HEK293 (cell line): ENCODE results near the gene FCHO1.

Source experiments
- CTCF ChIA-PET: fragments of 350-600 bp; formaldehyde crosslinking; extraction: SDS; loops from one replicate; lab custom pipeline; 2021; ENCODE audit warnings: antibody characterized with exemption; lab: Yijun Ruan, JAX
- POLR2A ChIA-PET: fragments of 300-600 bp; formaldehyde crosslinking; extraction: SDS; loops from one replicate; lab custom pipeline; 2020; ENCODE audit warnings: antibody characterized with exemption, inconsistent platforms; lab: Yijun Ruan, JAX
- H3K27ac ChIP-seq: fragments of 200-500 bp; sonication (Bioruptor generic); 2 replicates; pipeline ENCODE4 v1.5.1; 2014; ENCODE audit warnings: low read depth, low read length, control low read depth, inconsistent platforms; ENCODE audit errors: extremely low read depth
- H3K36me3 ChIP-seq, 2 experiments: fragments of 200-500 bp in 1 of 2; sonication (Bioruptor generic) in 1 of 2; 1 replicate in 1 of 2; 2 replicates in 1 of 2; pipeline ENCODE4 v1.5.1; 2014 to 2017; ENCODE audit warnings: inconsistent platforms in 2 of 2, low read length in 2 of 2; ENCODE audit not compliant: control insufficient read depth in 2 of 2, insufficient read depth in 1 of 2
- H3K4me1 ChIP-seq: fragments of 200-500 bp; sonication (Bioruptor generic); 2 replicates; pipeline ENCODE4 v1.5.1; 2014; ENCODE audit warnings: mild to moderate bottlenecking, low read length, inconsistent platforms; ENCODE audit not compliant: control insufficient read depth, insufficient read depth
- H3K4me3 ChIP-seq: 2 replicates; pipeline ENCODE4 v1.5.1; 2011; ENCODE audit warnings: low read depth, mild to moderate bottlenecking, control low read depth, low read length, moderate library complexity
- H3K9me3 ChIP-seq: fragments of 200-500 bp; sonication (Bioruptor generic); 2 replicates; pipeline ENCODE4 v1.5.1; 2014; ENCODE audit warnings: low read depth, low read length, inconsistent platforms; ENCODE audit not compliant: control insufficient read depth, insufficient read depth
- EGR2 ChIP-seq: fragments of 450-650 bp; formaldehyde crosslinking; IDR thresholded peaks from 2 replicates; pipeline ENCODE4 v1.5.1; 2016; ENCODE audit warnings: low read depth, missing biosample characterization, missing genetic modification characterization
- KLF1 ChIP-seq: fragments of 450-650 bp; formaldehyde crosslinking; IDR thresholded peaks from 2 replicates; pipeline ENCODE4 v1.5.1; 2016; ENCODE audit warnings: missing biosample characterization, missing genetic modification characterization
- KLF16 ChIP-seq: fragments of 450-650 bp; formaldehyde crosslinking; IDR thresholded peaks from 2 replicates; pipeline ENCODE4 v1.5.1; 2017; ENCODE audit warnings: missing biosample characterization, missing genetic modification characterization
- KLF17 ChIP-seq: fragments of 450-650 bp; formaldehyde crosslinking; IDR thresholded peaks from 2 replicates; pipeline ENCODE4 v1.5.1; 2016; ENCODE audit warnings: missing biosample characterization, missing genetic modification characterization
- MEIS1 ChIP-seq: sonication (generic); formaldehyde crosslinking; IDR thresholded peaks from 2 replicates; pipeline ENCODE4 v1.8.1; 2022; ENCODE audit warnings: missing genetic modification reagents, mild to moderate bottlenecking, borderline replicate concordance
- MZF1 ChIP-seq: fragments of 450-650 bp; formaldehyde crosslinking; IDR thresholded peaks from 2 replicates; pipeline ENCODE4 v1.5.1; 2017; ENCODE audit warnings: missing biosample characterization, missing genetic modification characterization, borderline replicate concordance
- PBX3 ChIP-seq: sonication (generic); formaldehyde crosslinking; IDR thresholded peaks from 2 replicates; pipeline ENCODE4 v1.8.1; 2022; ENCODE audit warnings: mild to moderate bottlenecking, moderate library complexity, missing genetic modification reagents
- SALL2 ChIP-seq: fragments of 450-650 bp; formaldehyde crosslinking; IDR thresholded peaks from 2 replicates; pipeline ENCODE4 v1.5.0; 2017; ENCODE audit warnings: missing biosample characterization, mild to moderate bottlenecking, missing genetic modification characterization, borderline replicate concordance
- ZBTB21 ChIP-seq: fragments of 450-650 bp; formaldehyde crosslinking; IDR thresholded peaks from 2 replicates; pipeline ENCODE4 v1.5.1; 2017; ENCODE audit warnings: missing biosample characterization, missing genetic modification characterization
- ZNF121 ChIP-seq: fragments of 450-650 bp; formaldehyde crosslinking; IDR thresholded peaks from 2 replicates; pipeline ENCODE4 v1.5.1; 2016; ENCODE audit warnings: missing biosample characterization, missing genetic modification characterization
- ZNF239 ChIP-seq: fragments of 450-650 bp; formaldehyde crosslinking; IDR thresholded peaks from 2 replicates; pipeline ENCODE4 v1.5.1; 2016; ENCODE audit warnings: missing biosample characterization, missing genetic modification characterization
- ZNF324 ChIP-seq: fragments of 450-650 bp; formaldehyde crosslinking; IDR thresholded peaks from 2 replicates; pipeline ENCODE4 v1.5.1; 2016; ENCODE audit warnings: missing biosample characterization, missing genetic modification characterization
- ZNF391 ChIP-seq: fragments of 450-650 bp; formaldehyde crosslinking; IDR thresholded peaks from 2 replicates; pipeline ENCODE4 v1.5.1; 2016; ENCODE audit warnings: low read depth, missing biosample characterization, missing genetic modification characterization, borderline replicate concordance
- ZNF549 ChIP-seq: fragments of 450-650 bp; IDR thresholded peaks from 2 replicates; pipeline ENCODE4 v1.5.1; 2018; ENCODE audit warnings: missing biosample characterization, missing genetic modification characterization, mild to moderate bottlenecking, inconsistent platforms, moderate library complexity
- ZNF626 ChIP-seq: fragments of 450-650 bp; sonication (Bioruptor Pico); formaldehyde crosslinking; IDR thresholded peaks from 2 replicates; pipeline ENCODE4 v1.5.1; 2018; ENCODE audit warnings: missing biosample characterization, missing genetic modification characterization, inconsistent platforms
- ZNF701 ChIP-seq: fragments of 450-650 bp; formaldehyde crosslinking; IDR thresholded peaks from 2 replicates; pipeline ENCODE4 v1.5.1; 2016; ENCODE audit warnings: missing biosample characterization, missing genetic modification characterization
- ZNF704 ChIP-seq: fragments of 450-650 bp; formaldehyde crosslinking; IDR thresholded peaks from 2 replicates; pipeline ENCODE4 v1.5.1; 2016; ENCODE audit warnings: missing biosample characterization, missing genetic modification characterization
- ZNF837 ChIP-seq: fragments of 450-650 bp; formaldehyde crosslinking; IDR thresholded peaks from 2 replicates; pipeline ENCODE4 v1.5.1; 2016; ENCODE audit warnings: missing biosample characterization, missing genetic modification characterization
- ZSCAN16 ChIP-seq: fragments of 450-650 bp; formaldehyde crosslinking; IDR thresholded peaks from 2 replicates; pipeline ENCODE4 v1.5.1; 2016; ENCODE audit warnings: missing biosample characterization, missing genetic modification characterization
- TF ChIP-seq, protein P1 (sequence below): fragments of 450-650 bp; formaldehyde crosslinking; IDR thresholded peaks from 2 replicates; pipeline ENCODE4 v1.5.1; 2016; ENCODE audit warnings: missing biosample characterization, missing genetic modification characterization, borderline replicate concordance
- TF ChIP-seq, protein P2 (sequence below): fragments of 450-650 bp; formaldehyde crosslinking; IDR thresholded peaks from 2 replicates; pipeline ENCODE4 v1.5.1; 2017; ENCODE audit warnings: missing biosample characterization, mild to moderate bottlenecking, missing genetic modification characterization, moderate library complexity

FCHO1 gene

GRCh38 chr19:17795495-17795856, 44.2 kb downstream of the FCHO1 start:
- TF ChIP-seq MZF1 (tag by site-specific recombination) (no peak), ZNF324 (tag by site-specific recombination) (no peak), ZNF704 (tag by site-specific recombination) (no peak), ZNF391 (tag by site-specific recombination) (no peak), ZNF549 (tag by site-specific recombination) (no peak), MEIS1 (CRISPR knock-in tag) (no peak), ZBTB21 (no peak), PBX3 (CRISPR knock-in tag) (no peak), ZNF837 (no peak), ZNF626 (no peak), ZNF239 (no peak), KLF1 (tag by site-specific recombination) (no peak), EGR2 (no peak), SALL2 (no peak), KLF16 (tag by site-specific recombination) (no peak), ZSCAN16 (tag by site-specific recombination) (no peak)
- TF ChIP-seq, protein P1, sequence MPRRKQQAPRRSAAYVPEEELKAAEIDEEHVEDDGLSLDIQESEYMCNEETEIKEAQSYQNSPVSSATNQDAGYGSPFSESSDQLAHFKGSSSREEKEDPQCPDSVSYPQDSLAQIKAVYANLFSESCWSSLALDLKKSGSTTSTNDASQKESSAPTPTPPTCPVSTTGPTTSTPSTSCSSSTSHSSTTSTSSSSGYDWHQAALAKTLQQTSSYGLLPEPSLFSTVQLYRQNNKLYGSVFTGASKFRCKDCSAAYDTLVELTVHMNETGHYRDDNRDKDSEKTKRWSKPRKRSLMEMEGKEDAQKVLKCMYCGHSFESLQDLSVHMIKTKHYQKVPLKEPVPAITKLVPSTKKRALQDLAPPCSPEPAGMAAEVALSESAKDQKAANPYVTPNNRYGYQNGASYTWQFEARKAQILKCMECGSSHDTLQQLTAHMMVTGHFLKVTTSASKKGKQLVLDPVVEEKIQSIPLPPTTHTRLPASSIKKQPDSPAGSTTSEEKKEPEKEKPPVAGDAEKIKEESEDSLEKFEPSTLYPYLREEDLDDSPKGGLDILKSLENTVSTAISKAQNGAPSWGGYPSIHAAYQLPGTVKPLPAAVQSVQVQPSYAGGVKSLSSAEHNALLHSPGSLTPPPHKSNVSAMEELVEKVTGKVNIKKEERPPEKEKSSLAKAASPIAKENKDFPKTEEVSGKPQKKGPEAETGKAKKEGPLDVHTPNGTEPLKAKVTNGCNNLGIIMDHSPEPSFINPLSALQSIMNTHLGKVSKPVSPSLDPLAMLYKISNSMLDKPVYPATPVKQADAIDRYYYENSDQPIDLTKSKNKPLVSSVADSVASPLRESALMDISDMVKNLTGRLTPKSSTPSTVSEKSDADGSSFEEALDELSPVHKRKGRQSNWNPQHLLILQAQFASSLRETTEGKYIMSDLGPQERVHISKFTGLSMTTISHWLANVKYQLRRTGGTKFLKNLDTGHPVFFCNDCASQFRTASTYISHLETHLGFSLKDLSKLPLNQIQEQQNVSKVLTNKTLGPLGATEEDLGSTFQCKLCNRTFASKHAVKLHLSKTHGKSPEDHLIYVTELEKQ (tag by site-specific recombination), result no peak
- H3K27ac ChIP-seq, result no peak overlapping the region
- ChIA-PET CTCF (interaction anchor here (0.6 to 2.4 kb wide), 4 partner anchors 10 to 970 kb away, joined by 3 to 5 read pairs (median 4); partner anchors contain the start of gene RPL18A), POLR2A (interaction anchor here (1.0 to 1.8 kb wide), 3 partner anchors 35 to 77 kb away, joined by 5 to 6 read pairs (median 6); partner anchors contain the start of genes MAP1S and RPL18A)
- H3K4me3 ChIP-seq, result peak overlapping the region; percentile 24
- H3K4me1 ChIP-seq, result peaks cover 4% of the 10 kb centered on the region; the same call in 1 of the 2 replicates
- H3K36me3 ChIP-seq, result no peaks in the 10 kb centered on the region
- no peaks in the 10 kb centered on the region for H3K9me3 ChIP-seq

DNA sequence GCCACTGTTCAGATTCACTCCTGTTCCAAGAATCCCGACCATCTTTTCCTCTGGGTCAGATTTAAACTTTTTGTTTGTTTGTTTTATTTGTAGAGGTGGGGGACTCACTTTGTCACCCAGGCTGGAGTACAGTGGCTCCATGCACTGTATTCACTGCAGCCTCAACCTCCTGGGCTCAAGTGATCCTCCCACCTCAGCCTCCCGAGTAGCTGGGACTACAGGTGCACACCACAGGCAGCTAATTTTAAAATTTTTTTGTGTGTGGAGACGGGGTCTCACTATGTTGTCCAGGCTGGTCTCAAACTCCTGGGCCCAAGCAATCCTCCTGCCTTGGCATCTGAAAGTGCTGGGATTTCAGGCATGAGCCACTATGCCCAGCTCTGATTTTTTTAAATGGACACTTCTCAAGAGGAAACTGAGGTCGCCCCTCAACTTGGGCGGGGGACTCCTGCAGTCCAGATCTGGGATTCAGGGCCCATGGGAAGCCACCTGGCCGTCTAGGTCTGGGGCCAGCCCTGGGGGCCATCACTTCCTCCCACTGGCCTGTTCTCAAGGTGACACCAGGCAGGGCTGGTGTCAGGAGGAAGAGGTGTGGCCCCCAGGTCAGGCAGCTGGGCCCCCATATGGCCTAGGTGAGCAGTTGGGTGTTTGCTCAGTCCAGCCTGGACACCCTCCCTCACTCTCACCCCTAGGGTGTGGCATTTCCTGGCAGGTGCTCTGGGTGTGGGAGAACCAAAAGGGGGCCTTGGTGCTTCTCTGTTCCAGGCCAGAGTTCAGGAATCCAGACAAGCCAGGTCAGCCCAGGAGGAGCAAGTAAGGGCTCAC, 44.9 kb downstream of the FCHO1 start:
- ChIA-PET POLR2A (interaction anchor here (0.5 kb wide), 1 partner anchor 21 kb away, joined by 3 read pairs; no protein-coding TSS in a partner anchor), CTCF (interaction anchor here (0.6 to 2.4 kb wide), 5 partner anchors 11 to 970 kb away, joined by 3 to 5 read pairs (median 4); partner anchors contain the start of gene RPL18A)
- H3K4me3 ChIP-seq, result no peak overlapping the region

More for the DNA sequence above, 44.9 kb downstream of the FCHO1 start:
- 0 out of 2 replicates have a peak, but pooled peaks cover 4% of the 10 kb centered on the region for H3K4me1 ChIP-seq
- no peaks in the 10 kb centered on the region for H3K36me3 ChIP-seq
- TF ChIP-seq ZNF121 (tag by site-specific recombination) (peak; percentile 70; the same call in 1 of the 2 replicates), ZNF701 (tag by site-specific recombination) (0 out of 2 replicates have a peak, but pooled peaks have one; percentile 70), KLF17 (tag by site-specific recombination) (no peak)
- TF ChIP-seq, protein P2, sequence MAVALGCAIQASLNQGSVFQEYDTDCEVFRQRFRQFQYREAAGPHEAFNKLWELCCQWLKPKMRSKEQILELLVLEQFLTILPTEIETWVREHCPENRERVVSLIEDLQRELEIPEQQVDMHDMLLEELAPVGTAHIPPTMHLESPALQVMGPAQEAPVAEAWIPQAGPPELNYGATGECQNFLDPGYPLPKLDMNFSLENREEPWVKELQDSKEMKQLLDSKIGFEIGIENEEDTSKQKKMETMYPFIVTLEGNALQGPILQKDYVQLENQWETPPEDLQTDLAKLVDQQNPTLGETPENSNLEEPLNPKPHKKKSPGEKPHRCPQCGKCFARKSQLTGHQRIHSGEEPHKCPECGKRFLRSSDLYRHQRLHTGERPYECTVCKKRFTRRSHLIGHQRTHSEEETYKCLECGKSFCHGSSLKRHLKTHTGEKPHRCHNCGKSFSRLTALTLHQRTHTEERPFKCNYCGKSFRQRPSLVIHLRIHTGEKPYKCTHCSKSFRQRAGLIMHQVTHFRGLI (tag by site-specific recombination), result no peak
- H3K9me3 ChIP-seq, result no peaks in the 10 kb centered on the region
- no peak overlapping the region for H3K27ac ChIP-seq
